H9 (cell line): Measurements from ENCODE around the gene ACSF3. TPM values are rescaled to one million over a fixed set of nuclear protein-coding genes. Genes with fewer than 3 reads are reported as not detected.

Source experiments
- DNase-seq: peaks from one replicate; pipeline ENCODE4 v3.0.0-alpha.2; 2017
- H2AFZ ChIP-seq: one replicate; pipeline ENCODE4 v1.6.1; 2013; ENCODE audit warnings: mild to moderate bottlenecking, low read length, control low read depth, moderate library complexity
- H2AK5ac ChIP-seq: 2 replicates; pipeline ENCODE4 v1.6.1; 2013; ENCODE audit warnings: low read length, control low read depth, mixed read lengths; ENCODE audit not compliant: insufficient read length
- H2BK120ac ChIP-seq: one replicate; pipeline ENCODE4 v1.6.1; 2013; ENCODE audit warnings: low read depth, mild to moderate bottlenecking, low read length, control low read depth, inconsistent platforms; ENCODE audit not compliant: poor library complexity, severe bottlenecking
- H2BK12ac ChIP-seq: 2 replicates; pipeline ENCODE4 v1.6.1; 2013; ENCODE audit warnings: low read length, control low read depth, mixed read lengths, low read depth; ENCODE audit not compliant: insufficient read length
- H2BK15ac ChIP-seq: 2 replicates; pipeline ENCODE4 v1.6.1; 2013; ENCODE audit warnings: low read depth, low read length, control low read depth
- H2BK20ac ChIP-seq: one replicate; pipeline ENCODE4 v1.6.1; 2013; ENCODE audit warnings: low read depth, mild to moderate bottlenecking, low read length, control low read depth, inconsistent platforms; ENCODE audit not compliant: poor library complexity, severe bottlenecking
- H2BK5ac ChIP-seq: 2 replicates; pipeline ENCODE4 v1.6.1; 2013; ENCODE audit warnings: low read length, control low read depth, mixed read lengths; ENCODE audit not compliant: insufficient read length
- H3K14ac ChIP-seq: 2 replicates; pipeline ENCODE4 v1.6.1; 2013; ENCODE audit warnings: low read length, control low read depth; ENCODE audit not compliant: insufficient read depth
- H3K18ac ChIP-seq: 2 replicates; pipeline ENCODE4 v1.6.1; 2013; ENCODE audit warnings: low read depth, mild to moderate bottlenecking, mixed read lengths, low read length, control low read depth; ENCODE audit not compliant: insufficient read length
- H3K23ac ChIP-seq: 2 replicates; pipeline ENCODE4 v1.6.1; 2013; ENCODE audit warnings: low read length, control low read depth, mixed read lengths, low read depth; ENCODE audit not compliant: insufficient read length
- H3K23me2 ChIP-seq: 2 replicates; pipeline ENCODE4 v1.6.1; 2013; ENCODE audit warnings: low read depth, mild to moderate bottlenecking, mixed read lengths, low read length, control low read depth; ENCODE audit not compliant: insufficient read length, poor library complexity, severe bottlenecking
- H3K27ac ChIP-seq: 2 replicates; pipeline ENCODE4 v1.5.1; 2013; ENCODE audit warnings: low read length, control low read depth, mixed read lengths, low read depth; ENCODE audit not compliant: insufficient read length
- H3K27me3 ChIP-seq: 2 replicates; pipeline ENCODE4 v1.6.1; 2013; ENCODE audit warnings: low read length, control low read depth, inconsistent platforms; ENCODE audit not compliant: insufficient read depth
- H3K4ac ChIP-seq: 2 replicates; pipeline ENCODE4 v1.6.1; 2013; ENCODE audit warnings: low read depth, mild to moderate bottlenecking, control low read depth, inconsistent platforms, low read length, moderate library complexity
- H3K4me1 ChIP-seq: 2 replicates; pipeline ENCODE4 v1.6.1; 2013; ENCODE audit warnings: low read length, control low read depth, inconsistent platforms; ENCODE audit not compliant: insufficient read depth
- H3K4me2 ChIP-seq: 2 replicates; pipeline ENCODE4 v1.6.1; 2013; ENCODE audit warnings: low read length, control low read depth, mixed read lengths; ENCODE audit not compliant: insufficient read length, insufficient read depth
- H3K56ac ChIP-seq: 2 replicates; pipeline ENCODE4 v1.6.1; 2013; ENCODE audit warnings: low read depth, mild to moderate bottlenecking, mixed read lengths, low read length, control low read depth; ENCODE audit not compliant: insufficient read length
- H3K79me1 ChIP-seq: 2 replicates; pipeline ENCODE4 v1.6.1; 2013; ENCODE audit warnings: low read depth, mild to moderate bottlenecking, moderate library complexity, low read length, control low read depth, inconsistent platforms; ENCODE audit not compliant: insufficient read depth, poor library complexity, severe bottlenecking
- H3K79me2 ChIP-seq: 2 replicates; pipeline ENCODE4 v1.6.1; 2013; ENCODE audit warnings: low read length, control low read depth, inconsistent platforms; ENCODE audit not compliant: insufficient read depth
- H3K9ac ChIP-seq: 2 replicates; pipeline ENCODE4 v1.6.1; 2013; ENCODE audit warnings: low read length, control low read depth, mixed read lengths; ENCODE audit not compliant: insufficient read length; ENCODE audit errors: extremely low read depth
- H3K9me3 ChIP-seq: one replicate; pipeline ENCODE4 v1.6.1; 2013; ENCODE audit warnings: low read depth, low read length, inconsistent platforms; ENCODE audit not compliant: control insufficient read depth
- H3T11ph ChIP-seq: one replicate; pipeline ENCODE4 v1.6.1; 2013; ENCODE audit warnings: mild to moderate bottlenecking, low read length, control low read depth, inconsistent platforms
- H4K20me1 ChIP-seq: one replicate; pipeline ENCODE4 v1.6.1; 2013; ENCODE audit not compliant: control insufficient read depth, insufficient read length, insufficient read depth
- H4K5ac ChIP-seq: 2 replicates; pipeline ENCODE4 v1.6.1; 2013; ENCODE audit warnings: low read depth, mild to moderate bottlenecking, mixed read lengths, low read length, control low read depth; ENCODE audit not compliant: insufficient read length
- H4K8ac ChIP-seq: replicated peaks from 2 replicates; pipeline ENCODE4 v1.6.1; 2013; ENCODE audit warnings: low read length, control low read depth, mixed read lengths, low read depth; ENCODE audit not compliant: insufficient read length
- H4K91ac ChIP-seq: 2 replicates; pipeline ENCODE4 v1.6.1; 2013; ENCODE audit warnings: low read depth, mild to moderate bottlenecking, moderate library complexity, mixed read lengths, low read length, control low read depth; ENCODE audit not compliant: insufficient read length
- H3K27ac Mint-ChIP-seq, 3 experiments: 2 replicates in 2 of 3; 3 replicates in 1 of 3; pipeline ENCODE4 v1.8.0; 2020 to 2021; ENCODE audit warnings: mixed read lengths in 3 of 3, mild to moderate bottlenecking in 1 of 3, moderate library complexity in 1 of 3
- H3K27me3 Mint-ChIP-seq: 2 replicates; pipeline ENCODE4 v1.8.0; 2021; ENCODE audit warnings: low read depth, mild to moderate bottlenecking, moderate library complexity, mixed read lengths
- H3K36me3 Mint-ChIP-seq, 3 experiments: 2 replicates in 2 of 3; 3 replicates in 1 of 3; pipeline ENCODE4 v1.8.0; 2020 to 2021; ENCODE audit warnings: low read depth in 3 of 3, mixed read lengths in 3 of 3; ENCODE audit not compliant: insufficient read depth in 1 of 3
- H3K4me1 Mint-ChIP-seq, 2 experiments: 2 replicates each; pipeline ENCODE4 v1.8.0; 2020; ENCODE audit warnings: mixed read lengths in 2 of 2
- H3K4me3 Mint-ChIP-seq, 2 experiments: 2 replicates in 1 of 2; 3 replicates in 1 of 2; pipeline ENCODE4 v1.8.0; 2020 to 2021; ENCODE audit warnings: mild to moderate bottlenecking in 2 of 2, mixed read lengths in 2 of 2, moderate library complexity in 1 of 2
- H3K9me3 Mint-ChIP-seq, 2 experiments: 2 replicates in 1 of 2; 3 replicates in 1 of 2; pipeline ENCODE4 v1.8.0; 2020; ENCODE audit warnings: mild to moderate bottlenecking in 2 of 2, mixed read lengths in 2 of 2, moderate library complexity in 1 of 2
- WGBS: extraction: QIAGEN DNeasy Blood & Tissue Kit; methylation state at CpG from one replicate; pipeline ENCODE4 v1.1.7; 2013; ENCODE audit warnings: missing lambda C conversion rate, low lambda C conversion rate, mixed read lengths; ENCODE audit not compliant: insufficient read length; ENCODE audit errors: extremely low coverage; 5-methylcytosine and 5-hydroxymethylcytosine counted together
- total RNA-seq: library from RNA; stranded (reverse); gene quantifications from 2 replicates; pipeline ENCODE4 v1.2.1, GENCODE V29; 2021
- TF ChIP-seq, protein P1 (sequence below): fragments of 200-600 bp; sonication (generic); conservative IDR thresholded peaks from 3 replicates; pipeline ENCODE4 v1.8.0; 2021; ENCODE audit warnings: antibody characterized with exemption, mild to moderate bottlenecking

ACSF3 gene
- total RNA-seq, 1 experiment from 2014 or later: 31.3 TPM

DNA sequence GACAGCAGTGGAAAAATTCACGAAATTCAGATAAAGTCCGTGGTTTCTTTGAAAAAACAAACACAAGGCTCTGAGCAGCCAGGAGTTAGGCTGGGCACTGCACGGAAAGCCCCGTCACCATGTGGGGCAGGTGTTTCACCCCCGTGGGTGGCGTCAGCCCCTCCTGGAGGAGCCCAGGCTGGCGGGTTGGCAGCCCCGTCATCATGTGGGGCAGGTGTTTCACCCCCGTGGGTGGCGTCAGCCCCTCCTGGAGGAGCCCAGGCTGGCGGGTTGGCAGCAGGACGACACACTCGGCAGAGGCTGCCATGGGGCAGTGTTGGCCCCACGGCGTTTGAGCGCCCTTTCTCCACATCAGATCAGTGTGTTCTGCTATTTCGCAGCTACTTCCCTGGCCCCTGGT is 38.1 kb downstream of the ACSF3 start:
- H3K27me3 ChIP-seq: no peaks in the 10 kb centered on the region
- DNase-seq: no peak
- no peak overlapping the region for H2AK5ac ChIP-seq
- Mint-ChIP-seq H3K9me3 (peaks cover 0 to 12% of the 10 kb centered on the region in 2 experiments; a peak in 2 of 5 replicates), H3K4me1 (peaks cover 3 to 6% of the 10 kb centered on the region in 2 experiments; a peak in 3 of 4 replicates), H3K36me3 (peaks cover 20 to 42% (median 41%) of the 10 kb centered on the region in 3 experiments), H3K4me3 (no peak overlapping the region), H3K27ac (no peak overlapping the region), H3K27me3 (no peaks in the 10 kb centered on the region; the same call in 1 of the 2 replicates)
- no peaks in the 10 kb centered on the region for H3K9me3 ChIP-seq
- H3K18ac ChIP-seq: no peak overlapping the region
- H2BK120ac ChIP-seq: no peak overlapping the region
- H3T11ph ChIP-seq: no peak overlapping the region
- H3K56ac ChIP-seq: no peak overlapping the region
- H2BK15ac ChIP-seq: no peak overlapping the region
- no peak overlapping the region for H4K5ac ChIP-seq
- TF ChIP-seq, protein P1, sequence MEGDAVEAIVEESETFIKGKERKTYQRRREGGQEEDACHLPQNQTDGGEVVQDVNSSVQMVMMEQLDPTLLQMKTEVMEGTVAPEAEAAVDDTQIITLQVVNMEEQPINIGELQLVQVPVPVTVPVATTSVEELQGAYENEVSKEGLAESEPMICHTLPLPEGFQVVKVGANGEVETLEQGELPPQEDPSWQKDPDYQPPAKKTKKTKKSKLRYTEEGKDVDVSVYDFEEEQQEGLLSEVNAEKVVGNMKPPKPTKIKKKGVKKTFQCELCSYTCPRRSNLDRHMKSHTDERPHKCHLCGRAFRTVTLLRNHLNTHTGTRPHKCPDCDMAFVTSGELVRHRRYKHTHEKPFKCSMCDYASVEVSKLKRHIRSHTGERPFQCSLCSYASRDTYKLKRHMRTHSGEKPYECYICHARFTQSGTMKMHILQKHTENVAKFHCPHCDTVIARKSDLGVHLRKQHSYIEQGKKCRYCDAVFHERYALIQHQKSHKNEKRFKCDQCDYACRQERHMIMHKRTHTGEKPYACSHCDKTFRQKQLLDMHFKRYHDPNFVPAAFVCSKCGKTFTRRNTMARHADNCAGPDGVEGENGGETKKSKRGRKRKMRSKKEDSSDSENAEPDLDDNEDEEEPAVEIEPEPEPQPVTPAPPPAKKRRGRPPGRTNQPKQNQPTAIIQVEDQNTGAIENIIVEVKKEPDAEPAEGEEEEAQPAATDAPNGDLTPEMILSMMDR: no peak
- H3K27ac ChIP-seq: no peak overlapping the region
- H2BK5ac ChIP-seq: no peak overlapping the region
- no peaks in the 10 kb centered on the region for H3K23me2 ChIP-seq
- no peaks in the 10 kb centered on the region for H3K79me1 ChIP-seq
- no peak overlapping the region for H3K14ac ChIP-seq
- no CpG with 5 or more reads among the region's 17 CpGs for WGBS
- H3K9ac ChIP-seq: no peak overlapping the region
- H3K4ac ChIP-seq: no peak overlapping the region
- H3K4me2 ChIP-seq: no peak overlapping the region
- no peak overlapping the region for H4K8ac ChIP-seq
- H3K23ac ChIP-seq: no peak overlapping the region
- H3K4me1 ChIP-seq: no peaks in the 10 kb centered on the region
- H2BK12ac ChIP-seq: no peak overlapping the region
- H4K91ac ChIP-seq: no peak overlapping the region
- no peak overlapping the region for H2AFZ ChIP-seq
- no peak overlapping the region for H2BK20ac ChIP-seq
- H4K20me1 ChIP-seq: no peaks in the 10 kb centered on the region
- no peaks in the 10 kb centered on the region for H3K79me2 ChIP-seq
